D721Med (cell line): ENCODE data around the gene RWDD1.
A peak's percentile ranks its signal among the peaks of the same experiment; 100 is the strongest.

Experiments
- DNase-seq: peaks from one replicate; pipeline ENCODE4 v3.0.0; 2011; ENCODE audit warnings: low spot score; ENCODE audit not compliant: insufficient read length
- FAIRE-seq: peaks from 2 replicates; lab custom pipeline; 2011; peaks lifted over from hg19 to GRCh38; lab: Jason Lieb, UNC
- CTCF ChIP-seq: IDR thresholded peaks from 2 replicates; pipeline ENCODE4 v1.5.1; 2012; ENCODE audit warnings: mild to moderate bottlenecking, control low read depth; ENCODE audit not compliant: insufficient read depth; ENCODE audit errors: missing control alignments

Gene RWDD1

DNA sequence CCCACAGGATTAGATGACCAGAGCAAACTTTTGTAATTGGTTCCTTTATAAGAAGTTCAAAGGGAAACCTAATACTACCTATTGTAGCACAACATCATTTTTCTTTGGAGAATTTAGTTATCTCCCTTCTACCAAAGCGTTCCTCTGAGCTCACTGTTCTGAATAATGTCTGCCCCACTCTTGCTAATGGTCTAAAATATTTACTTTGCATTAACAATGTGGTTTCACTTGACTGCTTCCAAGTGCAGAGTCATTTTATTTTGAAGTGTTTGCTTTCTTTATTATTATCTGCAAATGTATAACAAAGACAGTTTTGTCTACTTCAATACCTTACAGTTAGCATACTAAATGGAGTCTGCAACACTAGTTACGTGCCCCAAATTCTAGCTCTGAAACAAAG is 40.9 kb upstream of the RWDD1 start:
- no peak for DNase-seq
- TF ChIP-seq CTCF = no peak
- FAIRE-seq = no peak

- peak; percentile 67 for TF ChIP-seq CTCF
- FAIRE-seq (peak; percentile 6), DNase-seq (no peak)
Measured at GRCh38 chr6:116531675-116532570, 39.4 kb upstream of the RWDD1 start.

GRCh38 chr6:116533233-116533957 is 37.9 kb upstream of the RWDD1 start:
- FAIRE-seq (no peak), DNase-seq (no peak)
- TF ChIP-seq CTCF = no peak

GRCh38 chr6:116535109-116535508 is 36.2 kb upstream of the RWDD1 start:
- FAIRE-seq (no peak), DNase-seq (no peak)
- no peak for TF ChIP-seq CTCF

GRCh38 chr6:116536216-116536621 is 35.1 kb upstream of the RWDD1 start:
- FAIRE-seq (no peak), DNase-seq (no peak)
- TF ChIP-seq CTCF = peak; percentile 78

- FAIRE-seq (no peak), DNase-seq (no peak)
- no peak for TF ChIP-seq CTCF
Measured at GRCh38 chr6:116542426-116542825, 28.9 kb upstream of the RWDD1 start.
